DMS153 treated with DMSO at 0.1 percent for 48 hours (cell line): ENCODE measurements around the gene TIMM23.

Experiments used
- DNase-seq: peaks from one replicate; lab custom pipeline; 2025; ENCODE audit not compliant: unreplicated experiment; lab: John Stamatoyannopoulos, UW

TIMM23 gene

DNA sequence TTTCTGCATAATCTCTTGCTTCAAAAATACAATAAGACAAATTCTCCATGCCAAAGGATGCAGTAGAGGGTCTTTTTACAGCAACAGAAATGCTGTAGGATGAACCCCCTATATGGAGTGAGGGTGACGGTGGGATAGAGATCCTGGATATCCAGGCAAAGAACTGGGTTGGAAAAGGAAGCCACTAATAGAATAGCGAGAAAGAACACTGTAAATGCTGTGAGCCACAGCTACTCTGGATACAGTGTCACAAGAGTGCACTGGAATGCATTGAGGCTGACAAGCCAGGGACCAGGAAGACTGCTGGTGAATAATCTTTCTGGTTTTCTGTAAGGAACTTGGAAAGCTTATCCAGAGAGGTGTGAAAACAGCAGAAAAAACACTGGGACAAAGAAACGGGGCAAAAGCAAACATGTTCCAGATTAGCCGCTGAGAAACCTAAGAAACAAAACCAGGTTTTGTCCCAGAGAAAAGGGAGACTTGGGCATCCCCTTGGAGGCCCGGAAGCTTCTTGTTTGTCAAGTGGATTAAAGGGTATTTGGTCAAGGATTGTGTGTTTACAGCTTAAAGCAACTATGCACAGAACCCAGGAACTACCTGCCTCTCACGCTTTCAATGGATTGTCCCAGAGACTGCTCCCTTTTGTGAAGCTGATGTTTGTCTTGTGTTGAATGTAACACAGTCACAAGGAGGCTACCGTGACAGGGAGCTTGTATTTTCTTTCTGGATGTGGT lies 79.9 kb downstream of the TIMM23 start:
- no peak for DNase-seq

DNA sequence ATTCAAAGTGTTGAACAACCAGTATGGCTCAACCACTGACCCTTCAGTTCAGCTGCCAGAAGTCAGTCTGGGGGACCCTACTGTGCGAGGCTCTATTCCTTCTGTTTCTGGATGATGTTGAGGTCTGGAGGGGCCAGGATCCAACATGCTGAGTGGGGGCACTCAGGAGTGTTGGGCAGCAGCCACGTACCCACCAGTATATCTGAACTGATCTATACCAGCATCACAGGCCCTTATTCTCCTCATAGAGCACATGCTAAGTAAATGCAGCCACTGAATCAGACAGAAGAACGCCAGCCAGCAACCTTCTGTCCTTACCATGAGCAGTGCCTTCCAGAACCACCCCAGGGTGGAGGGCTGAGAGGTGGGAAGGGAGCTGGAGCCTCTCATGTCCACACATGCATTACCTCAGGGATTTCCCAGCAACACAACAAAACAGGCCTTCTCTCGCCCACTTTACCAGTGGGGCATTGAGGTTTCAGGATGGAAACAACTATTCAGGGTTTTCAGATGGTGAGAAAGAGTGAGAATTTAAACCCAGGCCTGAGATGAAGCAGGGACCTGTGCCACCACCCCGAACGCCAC lies 80.6 kb downstream of the TIMM23 start:
- DNase-seq = no peak
